DOHH2 (cell line): ENCODE results near the gene ADAP1.

Experiments
- H3F3A ChIP-seq: fragments of 200-600 bp; sonication (generic), shearing (Covaris generic); 2 replicates; pipeline ENCODE4 v1.6.0; 2016; ENCODE audit warnings: antibody characterized with exemption, mild to moderate bottlenecking; ENCODE audit not compliant: control insufficient read depth, insufficient read depth
- H3K27ac ChIP-seq: fragments of 200-600 bp; sonication (generic); 2 replicates; pipeline ENCODE4 v1.5.1; 2014; ENCODE audit warnings: low read depth, mild to moderate bottlenecking, low read length, moderate library complexity
- H3K27me3 ChIP-seq: fragments of 200-600 bp; sonication (generic); 2 replicates; pipeline ENCODE4 v1.6.1; 2014; ENCODE audit warnings: mild to moderate bottlenecking, low read length, mixed read lengths; ENCODE audit not compliant: control insufficient read depth
- H3K36me3 ChIP-seq: fragments of 200-600 bp; sonication (generic); 2 replicates; pipeline ENCODE4 v1.6.1; 2014; ENCODE audit warnings: mild to moderate bottlenecking, low read length, moderate library complexity, mixed read lengths; ENCODE audit not compliant: control insufficient read depth
- H3K4me1 ChIP-seq: fragments of 200-600 bp; sonication (generic); 2 replicates; pipeline ENCODE4 v1.6.1; 2014; ENCODE audit warnings: mild to moderate bottlenecking, low read length, mixed read lengths; ENCODE audit not compliant: control insufficient read depth
- H3K4me2 ChIP-seq: fragments of 200-600 bp; sonication (generic); 2 replicates; pipeline ENCODE4 v1.6.0; 2014; ENCODE audit warnings: mild to moderate bottlenecking, low read length, moderate library complexity
- H3K4me3 ChIP-seq: fragments of 200-600 bp; sonication (generic); 2 replicates; pipeline ENCODE4 v1.5.1; 2014; ENCODE audit warnings: mild to moderate bottlenecking, low read length, mixed read lengths
- H3K79me2 ChIP-seq: fragments of 200-600 bp; sonication (generic); 2 replicates; pipeline ENCODE4 v1.6.1; 2014; ENCODE audit warnings: mild to moderate bottlenecking, low read length, mixed read lengths; ENCODE audit not compliant: control insufficient read depth
- H3K9me2 ChIP-seq: fragments of 200-600 bp; sonication (generic); replicated peaks from 2 replicates; pipeline ENCODE4 v1.6.1; 2014; ENCODE audit warnings: mild to moderate bottlenecking, low read length, mixed read lengths; ENCODE audit not compliant: control insufficient read depth
- H3K9me3 ChIP-seq: fragments of 200-600 bp; sonication (generic); 2 replicates; pipeline ENCODE4 v1.6.1; 2014; ENCODE audit warnings: antibody characterized with exemption, low read length, mixed read lengths; ENCODE audit not compliant: control insufficient read depth, insufficient read depth
- H4K20me1 ChIP-seq: fragments of 200-600 bp; sonication (generic); 2 replicates; pipeline ENCODE4 v1.6.0; 2014; ENCODE audit warnings: low read depth, mild to moderate bottlenecking, antibody characterized with exemption, low read length, moderate library complexity; ENCODE audit not compliant: control insufficient read depth, insufficient read depth
- CTCF ChIP-seq: fragments of 200-600 bp; sonication (generic); IDR thresholded peaks from one replicate; pipeline ENCODE4 v1.5.1; 2014; ENCODE audit warnings: antibody characterized with exemption, mild to moderate bottlenecking, low read depth, low read length; ENCODE audit not compliant: poor library complexity, severe bottlenecking
- EZH2phosphoT487 ChIP-seq: fragments of 200-600 bp; sonication (generic); IDR thresholded peaks from 2 replicates; pipeline ENCODE4 v1.6.1; 2017; ENCODE audit warnings: borderline replicate concordance, mild to moderate bottlenecking, antibody characterized with exemption, low read length, moderate library complexity, mixed read lengths

ADAP1 gene

GRCh38 chr7:985127-985416, 30.6 kb upstream of the ADAP1 start:
- Histone ChIP-seq H3K9me3 (no peaks in the 10 kb centered on the region), H3K27ac (no peak overlapping the region), H3K4me2 (no peak overlapping the region), H3K27me3 (peaks cover 10% of the 10 kb centered on the region), H3K36me3 (no peaks in the 10 kb centered on the region), H3K9me2 (no peaks in the 10 kb centered on the region), H3K4me3 (no peak overlapping the region), H4K20me1 (no peaks in the 10 kb centered on the region), H3K4me1 (peaks cover 42% of the 10 kb centered on the region), H3F3A (peaks cover 3% of the 10 kb centered on the region; the same call in 1 of the 2 replicates), H3K79me2 (no peaks in the 10 kb centered on the region)
- no peak for TF ChIP-seq EZH2phosphoT487
- no peak for TF ChIP-seq CTCF

GRCh38 chr7:984361-985126, 30.1 kb upstream of the ADAP1 start:
- peaks cover 10% of the 10 kb centered on the region for H3K27me3 ChIP-seq
- H3K27ac ChIP-seq: no peak overlapping the region

DNA sequence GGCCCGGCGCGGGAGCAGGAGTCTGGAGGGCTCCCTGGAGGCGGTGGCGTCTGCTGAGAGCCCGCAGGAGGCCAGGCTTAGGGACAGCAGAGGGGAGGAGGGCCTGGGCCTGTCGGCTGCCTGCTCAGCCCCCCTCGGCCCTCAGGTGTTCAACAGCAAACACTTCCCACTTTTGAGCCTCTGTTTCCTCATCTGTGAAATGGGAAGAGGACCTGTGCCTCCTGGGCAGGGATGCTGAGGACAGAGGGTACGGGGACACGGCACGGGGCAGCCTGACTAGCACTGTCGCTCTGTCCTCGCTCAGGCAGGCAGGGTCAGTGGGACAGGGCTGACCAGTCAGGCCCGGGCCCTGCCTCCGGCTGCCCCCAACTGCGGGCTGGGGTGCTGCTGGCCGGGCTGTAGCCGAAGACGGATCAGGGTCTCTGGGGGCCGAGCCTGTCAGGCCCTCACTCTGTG, 29.2 kb upstream of the ADAP1 start:
- peaks cover 57% of the 10 kb centered on the region for H3K4me1 ChIP-seq
- TF ChIP-seq EZH2phosphoT487 (no peak), CTCF (no peak)
- H3K4me3 ChIP-seq: no peak overlapping the region
- no peaks in the 10 kb centered on the region for H3K9me3 ChIP-seq
- H3F3A ChIP-seq: peaks cover 7% of the 10 kb centered on the region
- no peaks in the 10 kb centered on the region for H3K9me2 ChIP-seq
- H3K79me2 ChIP-seq: no peaks in the 10 kb centered on the region
- H3K27me3 ChIP-seq: peaks cover 10% of the 10 kb centered on the region
- H4K20me1 ChIP-seq: no peaks in the 10 kb centered on the region
- H3K4me2 ChIP-seq: no peak overlapping the region
- no peaks in the 10 kb centered on the region for H3K36me3 ChIP-seq
- H3K27ac ChIP-seq: no peak overlapping the region

More at GRCh38 chr7:984361-985126, 30.1 kb upstream of the ADAP1 start:
- no peaks in the 10 kb centered on the region for H4K20me1 ChIP-seq
- H3K9me3 ChIP-seq: no peaks in the 10 kb centered on the region
- no peaks in the 10 kb centered on the region for H3K36me3 ChIP-seq
- peaks cover 3% of the 10 kb centered on the region; the same call in 1 of the 2 replicates for H3F3A ChIP-seq
- no peak for TF ChIP-seq EZH2phosphoT487
- TF ChIP-seq CTCF: no peak
- H3K79me2 ChIP-seq: no peaks in the 10 kb centered on the region
- H3K4me3 ChIP-seq: no peak overlapping the region
- H3K4me1 ChIP-seq: peaks cover 48% of the 10 kb centered on the region
- no peaks in the 10 kb centered on the region for H3K9me2 ChIP-seq
- no peak overlapping the region for H3K4me2 ChIP-seq
